Transverse colon (tissue), 4 donors: ENCODE data around the gene LIPI. TPM values are rescaled to one million over a fixed set of nuclear protein-coding genes. Genes with fewer than 3 reads are reported as not detected.

Source experiments
- DNase-seq: peaks from one replicate; pipeline ENCODE4 v3.0.0-alpha.2; 2019
- H3K27ac ChIP-seq, 4 donors: fragments of 200-600 bp; sonication (generic); 2 replicates each; pipeline ENCODE4 v1.5.1; 2016 to 2018; ENCODE audit warnings: inconsistent platforms in 4 of 4
- H3K27me3 ChIP-seq: fragments of 200-600 bp; sonication (generic); 2 replicates; pipeline ENCODE4 v1.5.1; 2017; ENCODE audit warnings: inconsistent platforms
- H3K36me3 ChIP-seq, 4 donors: fragments of 200-600 bp; sonication (generic); 2 replicates each; pipeline ENCODE4 v1.5.1; 2017 to 2019; ENCODE audit warnings: inconsistent platforms in 4 of 4
- H3K4me1 ChIP-seq, 4 donors: fragments of 200-600 bp; sonication (generic); 2 replicates each; pipeline ENCODE4 v1.5.1; 2017 to 2020; ENCODE audit warnings: inconsistent platforms in 4 of 4
- H3K4me3 ChIP-seq, 4 donors: fragments of 200-600 bp; sonication (generic); 1 replicate in 1 of 4; 2 replicates in 3 of 4; pipeline versions ENCODE4 v1.5.1 to v1.6.1; 2017 to 2019; ENCODE audit warnings: inconsistent platforms in 4 of 4
- H3K9me3 ChIP-seq, 2 donors: fragments of 200-600 bp; sonication (generic); 2 replicates each; pipeline ENCODE4 v1.5.1; 2017 to 2019; ENCODE audit warnings: inconsistent platforms in 2 of 2
- EP300 ChIP-seq: sonication (generic); formaldehyde crosslinking; IDR thresholded peaks from one replicate; pipeline ENCODE4 v1.6.1; 2017; ENCODE audit warnings: antibody characterized with exemption, low read depth
- POLR2A ChIP-seq: fragments of 450-650 bp; IDR thresholded peaks from one replicate; pipeline ENCODE4 v1.6.1; 2016; ENCODE audit warnings: antibody characterized with exemption, mild to moderate bottlenecking, moderate library complexity
- POLR2AphosphoS5 ChIP-seq, 3 donors: sonication (generic); formaldehyde crosslinking; IDR thresholded peaks; one replicate each; pipeline ENCODE4 v1.6.1; 2016; ENCODE audit warnings: antibody characterized with exemption in 3 of 3
- WGBS, 2 donors: methylation state at CpG; one replicate each; pipeline ENCODE4 v1.1.5; 2018; ENCODE audit warnings: low coverage in 1 of 2; 5-methylcytosine and 5-hydroxymethylcytosine counted together
- in situ Hi-C, 4 donors: fragments of 200-750 bp; cut with MboI; loops; one replicate each; pipeline versions ENCODE4 v1.15.0 to v1.15.1; 2017; ENCODE audit warnings: low sequenced_read_pairs in 3 of 4, low pct_ligation_motif_present in 1 of 4, low pct_unique_long_range_greater_than_20kb in 1 of 4
- intact Hi-C: fragments of 100-400 bp; cut with DNase I; formaldehyde crosslinking; loops from one replicate; pipeline ENCODE4 v1.15.1; 2023; ENCODE audit warnings: low total_unique reads
- total RNA-seq, 4 donors: library from RNA; depleted of rRNA; stranded (reverse); fragments of >200 nt; gene quantifications; one replicate each; pipeline ENCODE4 v1.1.0, GENCODE V29; 2016
- TF ChIP-seq, protein P1 (sequence below), 5 experiments: fragments of 200-600 bp in 3 of 5; fragments of 450-650 bp in 2 of 5; sonication (generic) in 3 of 5; IDR thresholded peaks; 1 replicate in 2 of 5; 2 replicates in 3 of 5; pipeline ENCODE4 v1.5.1; 2016 to 2017; ENCODE audit warnings: antibody characterized with exemption in 5 of 5, inconsistent platforms in 3 of 5, mild to moderate bottlenecking in 2 of 5, moderate library complexity in 1 of 5

LIPI gene
- total RNA-seq, 4 donors from 2014 or later, result not detected

DNA sequence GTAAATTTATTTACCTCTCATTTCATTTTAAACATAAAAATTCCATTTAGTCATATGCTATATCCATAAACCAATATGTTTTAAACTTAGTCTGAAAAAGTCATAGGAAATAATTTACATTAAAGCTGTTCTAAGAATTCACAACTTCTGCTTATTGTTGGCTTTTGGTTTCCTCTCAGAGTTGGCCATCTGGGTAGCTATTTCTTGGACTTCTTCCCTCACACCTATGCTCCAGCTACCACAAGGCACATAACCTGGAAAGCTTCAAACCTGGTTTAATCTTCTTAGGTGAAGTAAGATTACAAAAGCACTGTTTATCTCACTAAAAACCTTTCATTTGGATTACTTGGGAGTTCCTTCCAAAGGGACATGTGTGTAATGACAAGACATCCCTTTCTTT is 35.0 kb upstream of the LIPI start:
- Histone ChIP-seq H3K36me3 (no peaks in the 10 kb centered on the region), H3K27me3 (no peaks in the 10 kb centered on the region), H3K4me1 (no peaks in the 10 kb centered on the region), H3K4me3 (no peak overlapping the region), H3K9me3 (no peaks in the 10 kb centered on the region), H3K27ac (no peak overlapping the region)
- in situ Hi-C loops (no loop called here), intact Hi-C loops (no loop called here)
- TF ChIP-seq EP300 (no peak), POLR2A (no peak), POLR2AphosphoS5 (IDR thresholded peaks at IDR 0.05) (no peak)
- TF ChIP-seq, protein P1, sequence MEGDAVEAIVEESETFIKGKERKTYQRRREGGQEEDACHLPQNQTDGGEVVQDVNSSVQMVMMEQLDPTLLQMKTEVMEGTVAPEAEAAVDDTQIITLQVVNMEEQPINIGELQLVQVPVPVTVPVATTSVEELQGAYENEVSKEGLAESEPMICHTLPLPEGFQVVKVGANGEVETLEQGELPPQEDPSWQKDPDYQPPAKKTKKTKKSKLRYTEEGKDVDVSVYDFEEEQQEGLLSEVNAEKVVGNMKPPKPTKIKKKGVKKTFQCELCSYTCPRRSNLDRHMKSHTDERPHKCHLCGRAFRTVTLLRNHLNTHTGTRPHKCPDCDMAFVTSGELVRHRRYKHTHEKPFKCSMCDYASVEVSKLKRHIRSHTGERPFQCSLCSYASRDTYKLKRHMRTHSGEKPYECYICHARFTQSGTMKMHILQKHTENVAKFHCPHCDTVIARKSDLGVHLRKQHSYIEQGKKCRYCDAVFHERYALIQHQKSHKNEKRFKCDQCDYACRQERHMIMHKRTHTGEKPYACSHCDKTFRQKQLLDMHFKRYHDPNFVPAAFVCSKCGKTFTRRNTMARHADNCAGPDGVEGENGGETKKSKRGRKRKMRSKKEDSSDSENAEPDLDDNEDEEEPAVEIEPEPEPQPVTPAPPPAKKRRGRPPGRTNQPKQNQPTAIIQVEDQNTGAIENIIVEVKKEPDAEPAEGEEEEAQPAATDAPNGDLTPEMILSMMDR (IDR thresholded peaks at IDR 0.05), result no peak
- DNase-seq, result no peak

GRCh38 chr21:14244911-14245310 is 34.2 kb upstream of the LIPI start:
- Histone ChIP-seq H3K4me1 (no peaks in the 10 kb centered on the region), H3K9me3 (no peaks in the 10 kb centered on the region), H3K36me3 (no peaks in the 10 kb centered on the region), H3K27ac (no peak overlapping the region), H3K4me3 (no peak overlapping the region), H3K27me3 (no peaks in the 10 kb centered on the region)
- no peak for DNase-seq
- in situ Hi-C loops, result no loop called here
- intact Hi-C loops, result no loop called here
- TF ChIP-seq POLR2A (no peak), EP300 (no peak), POLR2AphosphoS5 (IDR thresholded peaks at IDR 0.05) (no peak)
- TF ChIP-seq, protein P1 (IDR thresholded peaks at IDR 0.05), result no peak

GRCh38 chr21:14243874-14244273 is 33.1 kb upstream of the LIPI start:
- Histone ChIP-seq H3K9me3 (no peaks in the 10 kb centered on the region), H3K4me1 (no peaks in the 10 kb centered on the region), H3K27ac (no peak overlapping the region), H3K27me3 (no peaks in the 10 kb centered on the region), H3K4me3 (no peak overlapping the region), H3K36me3 (no peaks in the 10 kb centered on the region)
- TF ChIP-seq, protein P1 (IDR thresholded peaks at IDR 0.05), result no peak
- no peak for TF ChIP-seq EP300
- no peak for TF ChIP-seq POLR2AphosphoS5 (IDR thresholded peaks at IDR 0.05)
- no peak for TF ChIP-seq POLR2A
- WGBS, 2 donors, result 25 to 30% methylated on average over 1 to 2 of the region's 2 CpGs
- in situ Hi-C loops (no loop called here), intact Hi-C loops (no loop called here)
- no peak for DNase-seq

DNA sequence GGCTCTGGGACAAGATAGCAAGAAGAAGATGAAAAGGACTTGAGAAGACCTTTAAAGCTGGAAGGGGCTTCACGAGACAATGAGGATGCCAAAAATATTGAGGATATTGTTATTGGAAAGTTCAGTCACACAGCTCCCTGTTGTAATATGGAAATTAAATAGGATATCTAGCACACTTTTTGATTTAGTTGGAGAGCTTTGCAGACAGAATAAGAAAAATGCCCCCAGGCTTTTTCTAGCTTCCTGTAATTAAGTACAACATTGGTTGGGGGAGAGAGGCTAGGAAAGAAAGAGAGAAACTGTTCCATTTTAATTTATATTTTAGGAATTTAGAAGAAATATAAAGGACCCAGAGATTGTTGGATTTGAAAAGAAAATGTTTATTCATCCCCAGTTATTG is 32.7 kb upstream of the LIPI start:
- Histone ChIP-seq H3K27me3 (no peaks in the 10 kb centered on the region), H3K36me3 (no peaks in the 10 kb centered on the region), H3K9me3 (no peaks in the 10 kb centered on the region), H3K4me3 (no peak overlapping the region), H3K27ac (no peak overlapping the region), H3K4me1 (no peaks in the 10 kb centered on the region)
- intact Hi-C loops (no loop called here), in situ Hi-C loops (no loop called here)
- TF ChIP-seq EP300 (no peak), POLR2A (no peak), POLR2AphosphoS5 (IDR thresholded peaks at IDR 0.05) (no peak)
- TF ChIP-seq, protein P1 (IDR thresholded peaks at IDR 0.05), result no peak
- DNase-seq, result no peak
- WGBS, 2 donors, result 0 to 49% methylated on average over 1 of the region's 1 CpG
